IMR-90 (cell line): ENCODE measurements around the gene TRAPPC5. TPM values are rescaled to one million over a fixed set of nuclear protein-coding genes. Genes with fewer than 3 reads are reported as not detected.

Source experiments
- ATAC-seq: fragments of 200-7000 bp; cut with Tn5 transposase; 2 replicates; pipeline ENCODE4 v1.9.1; 2020; ENCODE audit warnings: low read depth, mild to moderate bottlenecking, moderate library complexity
- BruUV-seq: library from RNA; stranded (reverse); fragments of 400-500 nt; replicated peaks from 2 replicates; lab custom pipeline; 2021; lab: Mats Ljungman, UMichigan
- CTCF ChIA-PET: fragments of 300-600 bp; formaldehyde crosslinking; extraction: SDS; loops from one replicate; lab custom pipeline; 2021; ENCODE audit warnings: antibody characterized with exemption; lab: Yijun Ruan, JAX
- POLR2A ChIA-PET: fragments of 300-600 bp; sonication (Branson Sonifier 250); formaldehyde crosslinking; loops from one replicate; lab custom pipeline; 2022; ENCODE audit warnings: antibody characterized with exemption; ENCODE audit not compliant: unreplicated experiment; lab: Charles Lee
- DNase-seq: peaks from one replicate; pipeline ENCODE4 v3.0.0; 2013
- H2AFZ ChIP-seq: replicated peaks from 2 replicates; pipeline ENCODE3; 2013; ENCODE audit warnings: low read length, mild to moderate bottlenecking; ENCODE audit not compliant: poor library complexity
- H2AK5ac ChIP-seq: 2 replicates; pipeline ENCODE4 v1.6.1; 2013; ENCODE audit warnings: low read depth, low read length, inconsistent platforms
- H2AK9ac ChIP-seq: replicated peaks from 2 replicates; pipeline ENCODE3; 2013; ENCODE audit warnings: mild to moderate bottlenecking, low read depth, low read length, moderate library complexity; ENCODE audit not compliant: poor library complexity
- H2BK120ac ChIP-seq: 2 replicates; pipeline ENCODE4 v1.6.1; 2013; ENCODE audit warnings: low read depth, low read length, inconsistent platforms
- H2BK15ac ChIP-seq: 3 replicates; pipeline ENCODE4 v1.6.1; 2013; ENCODE audit warnings: low read depth, low read length, inconsistent platforms
- H2BK20ac ChIP-seq: 2 replicates; pipeline ENCODE4 v1.6.1; 2013; ENCODE audit warnings: low read depth, mild to moderate bottlenecking, inconsistent platforms, low read length, moderate library complexity
- H2BK5ac ChIP-seq: 2 replicates; pipeline ENCODE4 v1.6.1; 2013; ENCODE audit warnings: mild to moderate bottlenecking, low read depth, low read length, inconsistent platforms; ENCODE audit not compliant: poor library complexity, severe bottlenecking
- H3K14ac ChIP-seq: replicated peaks from 2 replicates; pipeline ENCODE4 v1.6.1; 2013; ENCODE audit warnings: low read depth, low read length, inconsistent platforms
- H3K18ac ChIP-seq: 2 replicates; pipeline ENCODE4 v1.6.1; 2013; ENCODE audit warnings: low read depth, low read length, control low read depth
- H3K23ac ChIP-seq: 2 replicates; pipeline ENCODE4 v1.6.1; 2013; ENCODE audit warnings: low read depth, low read length, inconsistent platforms
- H3K27ac ChIP-seq: 2 replicates; pipeline ENCODE4 v1.5.1; 2013; ENCODE audit warnings: mild to moderate bottlenecking, control low read depth, low read length; ENCODE audit not compliant: insufficient read depth
- H3K27me3 ChIP-seq: 2 replicates; pipeline ENCODE4 v1.6.1; 2013; ENCODE audit warnings: low read length; ENCODE audit not compliant: control insufficient read depth, insufficient read depth
- H3K36me3 ChIP-seq: 2 replicates; pipeline ENCODE4 v1.6.1; 2013; ENCODE audit warnings: low read length, mixed read lengths; ENCODE audit not compliant: control insufficient read depth, insufficient read depth
- H3K4ac ChIP-seq: 2 replicates; pipeline ENCODE4 v1.6.1; 2013; ENCODE audit warnings: low read depth, low read length, inconsistent platforms
- H3K4me1 ChIP-seq: 2 replicates; pipeline ENCODE4 v1.6.1; 2013; ENCODE audit warnings: low read length, mixed read lengths; ENCODE audit not compliant: control insufficient read depth, insufficient read depth
- H3K4me2 ChIP-seq: 2 replicates; pipeline ENCODE4 v1.6.1; 2013; ENCODE audit warnings: low read depth, mild to moderate bottlenecking, control low read depth, low read length, moderate library complexity
- H3K4me3 ChIP-seq: 2 replicates; pipeline ENCODE4 v1.5.1; 2013; ENCODE audit warnings: low read depth, mild to moderate bottlenecking, control low read depth, low read length, moderate library complexity; ENCODE audit not compliant: insufficient read depth
- H3K56ac ChIP-seq: 2 replicates; pipeline ENCODE4 v1.6.1; 2013; ENCODE audit warnings: low read length, inconsistent platforms; ENCODE audit not compliant: insufficient read depth; ENCODE audit errors: extremely low read depth
- H3K79me1 ChIP-seq, 2 experiments: 2 replicates each; pipeline ENCODE4 v1.6.1; 2013; ENCODE audit warnings: low read length in 2 of 2, inconsistent platforms in 1 of 2, low read depth in 1 of 2
- H3K9ac ChIP-seq: 2 replicates; pipeline ENCODE4 v1.6.1; 2013; ENCODE audit warnings: low read depth, low read length, control low read depth
- H3K9me1 ChIP-seq: 2 replicates; pipeline ENCODE4 v1.6.1; 2013; ENCODE audit warnings: low read length, inconsistent platforms; ENCODE audit not compliant: insufficient read depth
- H3K9me3 ChIP-seq: 2 replicates; pipeline ENCODE4 v1.6.1; 2013; ENCODE audit warnings: low read length; ENCODE audit not compliant: control insufficient read depth, insufficient read depth
- H4K20me1 ChIP-seq: 2 replicates; pipeline ENCODE4 v1.6.1; 2013; ENCODE audit warnings: low read length, inconsistent platforms; ENCODE audit not compliant: insufficient read depth
- H4K5ac ChIP-seq: 2 replicates; pipeline ENCODE4 v1.6.1; 2013; ENCODE audit warnings: mild to moderate bottlenecking, low read depth, low read length, control low read depth
- H4K8ac ChIP-seq, 2 experiments: 2 replicates each; pipeline ENCODE4 v1.6.1; 2013; ENCODE audit warnings: low read depth in 2 of 2, low read length in 2 of 2, control low read depth in 1 of 2, inconsistent platforms in 1 of 2
- H4K91ac ChIP-seq: 2 replicates; pipeline ENCODE4 v1.6.1; 2013; ENCODE audit warnings: low read depth, low read length, inconsistent platforms; ENCODE audit not compliant: insufficient read depth
- NFE2L2 ChIP-seq: fragments of 150-350 bp; IDR thresholded peaks from 2 replicates; pipeline ENCODE4 v1.6.1; 2016; ENCODE audit warnings: low read depth, mild to moderate bottlenecking, low read length
- WGBS, 2 experiments: methylation state at CpG; one replicate each; pipeline versions ENCODE4 v1.1.5 to v1.1.7; 2013; ENCODE audit warnings: missing lambda C conversion rate in 2 of 2; ENCODE audit not compliant: insufficient read length in 1 of 2; ENCODE audit errors: extremely low coverage in 2 of 2; 5-methylcytosine and 5-hydroxymethylcytosine counted together
- dilution Hi-C: fragments of 300-500 bp; cut with HindIII; formaldehyde crosslinking; loops from one replicate; pipeline ENCODE4 v1.14.3; 2018; ENCODE audit warnings: low sequenced_read_pairs; ENCODE audit not compliant: unreplicated experiment
- in situ Hi-C: fragments of 300-500 bp; cut with MboI; formaldehyde crosslinking; loops from 3 replicates; pipeline ENCODE4 v1.14.3; 2019; ENCODE audit warnings: low sequenced_read_pairs, inconsistent platforms, mixed read lengths
- intact Hi-C: fragments of 100-400 bp; cut with micrococcal nuclease; formaldehyde crosslinking; loops from 2 replicates; pipeline ENCODE4 v1.10.0; 2022
- polyA plus RNA-seq, 3 experiments: library from polyadenylated mRNA; depleted of rRNA; stranded (reverse); fragments of >200 nt; gene quantifications; 2 replicates each; pipeline ENCODE4 v1.2.3, GENCODE V29; 2012; ENCODE audit warnings: low replicate concordance in 1 of 3
- total RNA-seq: library from RNA; depleted of rRNA; stranded (reverse); fragments of >200 nt; gene quantifications from 2 replicates; pipeline ENCODE4 v1.2.3, GENCODE V29; 2012

TRAPPC5 gene
- total and polyA plus RNA-seq, 2 of the 4 experiments (the other 2 are of a cell fraction) = 54.7 to 109 TPM

DNA sequence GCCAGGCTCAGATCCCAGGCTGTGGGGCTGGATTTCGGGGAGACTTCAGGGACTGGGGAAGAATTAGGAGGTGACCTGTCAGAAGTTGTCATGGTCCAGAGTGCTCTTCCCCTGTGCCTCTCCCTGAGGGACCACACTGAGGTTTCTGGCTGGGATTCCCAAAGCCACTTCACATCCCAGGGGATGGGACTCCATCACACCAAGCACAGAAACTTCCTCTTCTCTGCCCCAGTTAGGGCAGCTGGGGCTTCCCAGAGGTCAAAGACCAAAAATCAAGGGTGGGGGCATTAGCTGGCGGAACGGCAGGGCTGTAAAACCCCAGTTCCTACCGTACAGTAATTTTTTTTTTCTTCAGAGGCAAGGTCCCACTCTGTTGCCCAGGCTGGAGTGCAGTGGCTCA is 13.9 kb downstream of the TRAPPC5 start:
- no TSS peak for BruUV-seq
- Histone ChIP-seq H3K18ac (no peak overlapping the region), H3K79me1 (no peaks in the 10 kb centered on the region), H3K4me1 (no peaks in the 10 kb centered on the region), H3K27me3 (peaks cover 16% of the 10 kb centered on the region), H3K9me3 (peaks cover 2% of the 10 kb centered on the region; the same call in 1 of the 2 replicates), H3K14ac (no peak overlapping the region), H2AK5ac (no peak overlapping the region), H3K23ac (no peak overlapping the region), H4K91ac (no peak overlapping the region), H3K36me3 (no peaks in the 10 kb centered on the region), H2BK5ac (no peak overlapping the region), H2AK9ac (no peak overlapping the region), H2BK20ac (no peak overlapping the region), H4K5ac (no peak overlapping the region), H3K9me1 (no peaks in the 10 kb centered on the region), H3K56ac (no peak overlapping the region), H3K27ac (no peak overlapping the region), H3K9ac (no peak overlapping the region), H2BK15ac (no peak overlapping the region), H2AFZ (no peak overlapping the region), H3K4me3 (no peak overlapping the region), H4K20me1 (no peaks in the 10 kb centered on the region), H2BK120ac (no peak overlapping the region), H4K8ac (no peak overlapping the region), H3K4me2 (no peak overlapping the region), H3K4ac (no peak overlapping the region)
- no peak for TF ChIP-seq NFE2L2
- DNase-seq (no peak), ATAC-seq (no peak)
- in situ Hi-C loops (no loop called here), dilution Hi-C loops (no loop called here), intact Hi-C loops (no loop called here)
- CTCF ChIA-PET = no interaction called here
- POLR2A ChIA-PET = no interaction called here
- whole genome bisulfite sequencing, 2 experiments = no CpG with 5 or more reads among the region's 4 CpGs
